HPDE6-E6E7 (cell line): ENCODE measurements around the gene USP9Y.
"Not testable (repeated sequence)": the region's sequence is repeated elsewhere in the genome, so short reads cannot be mapped to it uniquely, and the experiment has no call there.

ENCODE experiments used
- DNase-seq: peaks from one replicate; pipeline ENCODE4 v3.0.0; 2011; ENCODE audit warnings: missing footprints; ENCODE audit errors: extremely low spot score

Gene USP9Y

GRCh38 chrY:12701181-12701695 is at the start of gene USP9Y:
USP9Y (plus strand) TSS chrY:12701231; CDS start chrY:12709448, 8,217 bp downstream.
- no peak for DNase-seq

- DNase-seq, result no peak
Observed at GRCh38 chrY:12651621-12652036, 49.4 kb upstream of the USP9Y start.

DNA sequence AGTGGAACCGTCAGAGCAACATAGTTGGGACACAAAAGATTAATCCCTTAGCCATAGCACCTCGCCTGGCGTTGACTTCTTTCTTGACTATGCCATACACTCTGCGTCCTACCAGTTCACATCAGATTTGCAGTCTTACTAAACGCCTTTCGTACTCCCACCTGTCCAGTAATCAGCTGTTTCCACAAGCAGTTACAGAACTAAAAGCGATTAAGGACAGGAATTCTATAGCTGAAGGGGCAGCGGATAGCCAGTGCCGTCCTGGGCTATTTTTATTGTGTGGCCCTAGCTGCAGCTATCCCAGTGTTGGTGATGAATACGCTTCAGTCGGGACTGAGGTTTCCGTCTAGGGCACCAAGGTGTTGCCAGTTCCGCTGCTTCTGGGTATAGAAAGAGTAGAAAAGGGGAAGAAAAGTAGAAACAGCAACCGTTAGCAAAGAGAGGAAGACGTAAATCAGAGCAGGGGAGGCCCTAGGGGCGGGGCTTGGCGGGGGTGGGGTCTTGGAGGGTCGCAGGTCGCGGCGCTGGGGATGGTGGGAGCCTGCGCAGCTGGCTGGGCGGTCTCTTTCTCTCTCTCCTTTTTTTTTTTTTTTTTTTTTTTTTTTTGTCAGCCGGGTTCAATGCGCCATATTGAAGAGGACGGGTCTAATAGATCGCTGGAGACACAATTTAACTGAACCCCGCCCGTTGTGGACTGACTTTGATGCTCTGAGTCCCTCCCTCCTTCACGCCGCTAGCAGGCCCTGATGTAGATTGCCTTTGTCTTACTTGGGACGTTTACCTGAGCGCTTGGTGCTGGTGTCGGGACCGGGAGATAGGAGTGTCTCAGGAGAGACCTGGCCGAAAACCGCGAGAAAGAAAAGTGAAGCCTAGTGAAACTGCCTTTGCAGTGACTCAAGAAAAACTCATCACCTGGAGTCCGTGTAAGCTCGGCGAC is 39.0 kb upstream of the USP9Y start:
- DNase-seq, result no peak

DNA sequence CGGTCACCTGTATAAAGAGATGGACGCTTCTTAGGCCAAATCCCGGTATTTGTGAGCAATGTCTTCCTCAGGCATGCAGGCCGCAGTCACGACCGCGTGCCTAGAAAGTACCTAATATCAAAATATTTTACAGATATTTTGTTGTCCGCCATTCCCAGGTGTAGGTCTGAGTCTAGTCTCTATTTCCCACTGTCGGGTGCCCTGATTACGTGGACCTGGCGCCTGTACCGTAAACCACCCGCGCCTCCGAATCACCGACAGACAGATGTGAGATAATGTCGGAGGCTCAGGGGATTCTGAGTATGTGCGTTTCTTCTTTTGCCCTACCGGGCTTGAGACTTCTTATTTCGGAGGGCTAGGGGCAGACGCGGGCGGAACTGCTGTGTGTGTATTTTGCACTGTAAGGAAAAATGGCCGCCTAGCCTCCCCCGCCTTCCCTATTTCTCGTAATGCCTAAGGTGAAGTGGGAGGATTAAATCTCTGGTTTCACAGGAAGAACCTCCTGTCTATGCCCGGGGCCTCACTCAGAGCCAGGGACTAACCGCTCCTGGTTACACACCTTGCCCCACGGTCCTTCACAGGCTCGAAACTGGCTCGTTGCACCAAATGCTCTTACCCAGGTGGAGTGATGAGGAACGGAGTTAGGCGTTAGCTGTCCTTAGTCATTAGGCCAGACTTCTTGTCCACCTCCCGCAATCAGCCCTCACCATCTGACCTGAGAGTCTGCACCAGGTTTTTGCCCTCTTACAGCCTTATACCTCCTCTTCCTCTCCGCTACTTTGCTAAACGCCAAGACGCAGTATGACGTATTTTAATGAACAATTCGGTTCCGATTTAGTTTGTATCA is 38.1 kb upstream of the USP9Y start:
- DNase-seq, result no peak

GRCh38 chrY:12663845-12664244 is 37.2 kb upstream of the USP9Y start:
- not testable (repeated sequence) for DNase-seq

DNA sequence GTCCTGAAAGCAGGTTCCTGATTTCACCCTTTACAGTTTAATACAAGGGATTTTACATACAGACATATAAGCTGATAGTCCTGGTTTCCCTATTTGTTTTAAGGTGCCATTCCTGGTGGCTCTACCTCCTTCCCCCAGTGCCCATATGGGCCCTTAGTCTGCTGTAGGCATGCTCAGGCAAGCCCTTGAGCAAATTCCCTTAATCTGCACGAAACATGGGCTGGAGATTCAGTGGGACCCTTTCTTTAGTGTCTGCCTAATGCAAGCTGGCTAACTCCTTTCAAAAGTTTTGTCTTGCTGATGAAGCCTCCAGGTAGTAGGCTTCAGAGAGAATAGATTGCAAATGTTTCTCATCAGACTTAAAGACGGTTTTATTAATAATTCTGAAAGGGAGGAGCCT is 22.9 kb upstream of the USP9Y start:
- DNase-seq, result no peak

DNA sequence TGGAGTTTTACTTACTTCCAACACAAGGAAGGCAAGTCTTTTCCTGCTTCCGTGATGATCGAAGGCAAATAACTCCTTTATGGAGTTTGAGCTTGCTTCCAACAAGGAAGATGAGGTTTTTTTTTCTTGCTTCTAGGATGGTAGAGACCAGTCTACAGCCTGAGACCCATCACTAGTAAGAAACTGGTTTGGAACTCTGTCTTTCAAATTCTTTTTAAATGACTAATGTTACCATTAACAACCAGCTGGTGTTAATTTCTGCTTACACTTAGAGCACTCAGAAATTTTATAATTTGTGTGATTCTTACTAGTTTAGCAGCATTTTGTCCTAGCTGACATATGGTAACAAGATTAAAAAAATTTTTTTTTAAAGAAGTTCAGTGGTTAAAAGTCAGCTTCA is 19.5 kb upstream of the USP9Y start:
- no peak for DNase-seq

GRCh38 chrY:12688337-12688736 is 12.7 kb upstream of the USP9Y start:
- no peak for DNase-seq

DNA sequence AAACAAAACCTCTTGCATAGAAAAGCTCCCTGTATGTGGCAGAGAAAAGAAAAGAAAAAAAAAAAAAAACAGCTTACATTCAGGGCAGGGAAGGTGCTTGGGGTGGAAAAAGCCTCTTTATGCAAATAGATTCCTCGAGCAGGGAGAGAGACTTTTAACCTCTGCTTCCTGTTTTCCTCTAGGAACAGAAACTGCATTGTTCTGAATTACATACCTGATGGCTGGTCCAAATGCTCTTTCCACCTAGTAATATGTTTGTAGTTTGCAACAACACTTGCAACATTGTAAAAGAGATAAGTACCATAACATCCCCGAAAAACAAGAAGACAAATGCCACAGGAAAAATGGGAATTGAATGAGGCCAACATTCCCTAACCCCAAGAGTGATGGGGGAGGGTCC is 944 bp upstream of the USP9Y start:
- no peak for DNase-seq

GRCh38 chrY:12702174-12702573 is 1.1 kb downstream of the USP9Y start:
- no peak for DNase-seq

DNA sequence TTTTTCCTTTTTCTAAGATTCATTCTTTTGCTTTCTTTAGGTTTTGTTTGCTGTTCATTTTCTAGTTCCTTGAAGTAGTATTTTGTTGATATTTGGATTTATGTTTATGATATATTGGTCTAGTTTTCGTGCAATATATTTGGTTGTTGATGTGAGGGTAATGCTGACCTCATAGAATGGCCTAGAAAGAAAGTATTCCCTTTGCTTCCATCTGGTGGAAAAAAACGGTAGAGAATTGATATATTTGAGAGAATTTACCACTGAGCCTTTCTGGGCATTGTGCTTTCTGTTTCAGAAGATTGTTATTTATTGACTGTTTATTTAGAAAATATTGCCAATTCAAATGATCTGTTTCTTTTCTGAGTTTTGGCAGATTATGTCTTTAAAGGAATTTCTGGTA is 9.4 kb downstream of the USP9Y start:
- no peak for DNase-seq

- no peak for DNase-seq
Observed at GRCh38 chrY:12715376-12715775, 14.3 kb downstream of the USP9Y start.

DNA sequence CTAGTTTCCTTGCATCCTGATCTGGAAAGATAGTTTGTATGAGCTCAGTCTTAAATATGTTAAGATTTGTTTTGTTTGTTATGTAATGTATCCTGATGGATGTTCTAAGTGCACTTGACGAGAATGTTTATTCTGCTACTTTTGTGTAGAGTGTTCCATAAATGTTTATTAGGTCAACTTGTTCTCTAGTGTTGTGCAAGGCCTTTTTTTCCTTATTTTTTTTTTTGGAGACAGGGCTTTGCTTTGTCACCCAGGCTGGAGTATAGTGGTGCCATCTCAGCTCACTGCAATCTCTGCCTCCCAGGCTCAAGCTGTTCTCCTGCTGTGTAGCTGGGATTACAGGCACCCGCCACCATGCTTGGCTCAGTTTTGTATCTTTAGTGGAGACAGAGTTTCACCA is 28.7 kb downstream of the USP9Y start:
- no peak for DNase-seq

GRCh38 chrY:12733625-12734024 is 32.6 kb downstream of the USP9Y start:
- DNase-seq, result no peak

DNA sequence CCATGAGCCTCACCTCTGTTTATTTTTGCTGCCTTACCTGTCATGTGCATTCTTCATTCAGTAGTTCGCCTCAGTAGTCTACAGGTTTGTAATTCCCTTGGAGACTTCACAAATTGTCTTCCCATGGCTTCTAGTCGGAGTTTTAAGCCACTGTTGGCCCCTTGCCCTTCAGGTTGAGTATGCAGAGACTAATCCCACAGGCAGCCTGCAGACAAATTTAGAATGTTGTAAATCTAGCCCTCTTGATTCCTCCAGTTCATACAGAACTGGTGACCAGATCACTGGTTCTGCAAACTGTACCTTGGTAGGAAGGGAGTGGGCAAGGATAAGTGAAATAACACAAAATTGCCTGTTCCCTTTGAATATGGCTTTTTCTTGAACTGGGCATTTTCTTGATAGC is 33.0 kb downstream of the USP9Y start:
- no peak for DNase-seq

- no peak for DNase-seq
Observed at GRCh38 chrY:12741414-12741813, 40.4 kb downstream of the USP9Y start.

- no peak for DNase-seq
Observed at GRCh38 chrY:12742725-12743124, 41.7 kb downstream of the USP9Y start.

GRCh38 chrY:12744091-12744490 is 43.1 kb downstream of the USP9Y start:
- no peak for DNase-seq

GRCh38 chrY:12749293-12749692 is 48.3 kb downstream of the USP9Y start:
- no peak for DNase-seq

DNA sequence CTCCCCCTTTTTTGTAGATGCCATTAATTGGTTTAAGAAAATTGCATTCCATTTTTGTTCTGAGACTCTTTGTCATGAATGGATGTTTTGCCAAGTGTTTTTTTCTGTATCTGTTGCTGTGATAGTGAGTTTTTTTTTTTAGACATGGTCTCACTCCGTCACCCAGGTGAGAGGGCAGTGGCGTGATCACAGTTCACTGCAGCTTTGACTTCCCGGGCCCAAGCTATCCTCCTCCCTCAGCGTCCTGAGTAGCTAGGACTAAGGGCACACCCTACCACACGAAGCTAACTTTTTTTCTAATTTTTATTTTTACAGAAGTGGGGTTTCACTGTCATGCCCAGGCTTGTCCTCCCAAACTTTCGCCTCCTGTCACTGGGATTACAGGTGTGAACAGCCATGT is 51.8 kb downstream of the USP9Y start:
- DNase-seq, result no peak

DNA sequence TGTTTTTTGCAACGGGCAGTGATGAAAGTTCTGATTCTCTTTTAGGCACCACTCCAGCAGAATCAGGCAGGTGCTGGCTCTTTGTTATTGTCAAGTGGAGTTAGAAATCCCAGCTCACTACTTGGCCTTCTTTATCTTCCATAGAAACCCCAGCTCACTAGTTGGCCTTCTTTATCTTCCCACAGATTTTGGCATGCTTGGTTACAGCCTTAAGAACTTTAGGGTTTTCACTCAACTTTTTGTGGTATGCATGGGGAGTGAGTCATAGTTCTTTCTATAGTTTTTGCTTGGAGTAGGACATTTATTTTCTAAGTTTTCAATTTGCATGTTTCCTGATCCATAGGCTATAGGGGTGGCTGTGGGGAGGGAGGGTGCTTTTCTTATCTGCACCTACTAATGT is 55.0 kb downstream of the USP9Y start:
- DNase-seq, result no peak

DNA sequence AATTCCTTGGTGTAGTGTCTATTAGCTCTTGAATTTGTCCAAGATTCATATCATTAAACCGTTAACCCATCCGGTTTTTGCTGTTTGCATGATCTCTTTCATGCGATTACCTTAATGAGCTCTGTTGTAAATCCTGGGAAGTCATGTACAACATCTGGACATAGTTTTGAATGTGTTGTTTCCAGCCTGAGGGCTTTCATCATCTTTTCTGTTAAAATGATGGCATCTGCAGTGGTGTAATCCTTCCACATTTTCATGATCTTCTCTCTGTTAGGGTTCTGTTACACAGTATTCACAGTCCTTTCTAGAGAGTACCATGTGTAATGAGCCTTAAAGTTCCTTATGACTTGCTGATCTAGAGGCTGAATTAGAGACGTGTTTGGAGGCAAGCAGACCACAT is 64.9 kb downstream of the USP9Y start:
- DNase-seq, result no peak

DNA sequence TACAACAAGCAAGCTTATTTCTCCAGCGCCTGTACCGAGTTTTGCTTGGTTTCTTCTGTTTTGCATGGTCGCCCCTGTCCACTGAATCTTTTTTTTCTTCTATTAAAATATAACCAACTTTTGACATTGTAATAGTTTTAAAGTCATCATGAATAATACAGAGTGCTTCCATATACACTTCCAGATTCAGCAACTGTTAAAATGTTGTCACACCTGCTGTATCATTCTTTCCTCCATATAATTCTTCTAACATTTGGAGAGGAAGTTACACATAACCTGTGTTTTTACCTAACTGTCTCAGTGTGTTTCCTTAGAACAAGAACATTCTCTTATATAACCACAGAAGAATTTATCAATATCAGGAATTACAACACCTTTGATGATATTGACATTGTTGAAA is 83.5 kb downstream of the USP9Y start:
- no peak for DNase-seq
